GM12873 (cell line): ENCODE data around the gene KIAA1958.

ENCODE experiments used
- CTCF ChIP-seq: IDR thresholded peaks from 2 replicates; pipeline ENCODE4 v1.5.1; 2012; ENCODE audit warnings: low read depth, mild to moderate bottlenecking, moderate library complexity, low read length, control low read depth; ENCODE audit not compliant: insufficient read depth; ENCODE audit errors: missing control alignments

The KIAA1958 gene

GRCh38 chr9:112516769-112517168 lies 30.1 kb downstream of the KIAA1958 start:
- TF ChIP-seq CTCF: no peak

DNA sequence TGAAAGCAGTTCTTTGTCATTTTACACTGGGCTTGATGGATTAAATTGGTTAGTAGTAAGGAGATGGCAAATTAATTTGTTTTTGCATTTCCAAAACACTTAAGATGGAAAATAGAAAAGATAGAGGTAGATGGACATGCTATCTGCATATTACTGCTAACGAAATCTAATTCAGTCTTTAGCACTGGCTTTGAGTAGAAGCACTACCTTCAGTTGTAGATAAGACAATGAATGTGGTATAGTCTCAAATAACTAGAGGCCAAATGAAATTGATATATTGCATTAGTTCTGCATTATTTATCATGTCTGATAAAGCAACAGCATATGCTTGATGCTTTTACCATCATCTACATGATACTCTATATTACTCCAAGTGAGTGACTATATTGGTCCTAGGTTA lies 33.4 kb downstream of the KIAA1958 start:
- TF ChIP-seq CTCF: no peak

DNA sequence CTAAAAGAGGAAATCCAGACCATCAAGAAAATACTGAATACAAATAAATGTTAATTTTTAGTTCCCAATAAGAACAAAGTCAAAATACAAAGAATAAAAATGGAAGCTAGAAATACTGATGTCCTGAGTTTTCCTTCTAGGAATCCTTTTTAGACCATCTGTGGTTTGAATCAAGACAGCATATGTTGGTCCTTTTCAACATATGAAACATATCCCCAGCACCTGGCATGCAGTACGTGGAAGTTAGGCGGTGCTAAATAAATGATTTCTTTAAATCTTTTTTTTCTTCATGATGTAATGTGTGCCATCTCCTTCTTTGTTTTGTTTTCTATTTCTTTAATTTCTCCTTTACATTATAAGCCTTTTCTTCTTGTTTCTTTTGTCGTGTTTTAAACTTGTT lies 34.0 kb downstream of the KIAA1958 start:
- no peak for TF ChIP-seq CTCF

DNA sequence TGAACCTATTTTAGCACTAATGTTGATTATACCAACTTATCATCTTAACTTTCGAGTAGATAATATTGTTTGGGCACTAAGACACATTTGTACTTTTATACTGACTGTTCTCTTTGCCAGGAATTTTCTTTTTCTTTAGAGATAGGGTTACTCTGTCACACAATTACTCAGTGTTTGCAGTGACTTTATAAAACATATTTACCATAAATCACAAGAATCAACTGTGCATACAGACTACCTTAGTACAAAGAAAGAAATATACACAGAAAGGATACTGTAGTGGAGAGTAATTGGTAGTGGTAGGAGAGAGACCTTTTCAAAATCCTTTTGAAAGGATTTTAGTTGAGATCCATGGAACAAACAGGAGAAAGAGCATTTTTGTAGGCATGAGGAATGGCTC lies 40.3 kb downstream of the KIAA1958 start:
- TF ChIP-seq CTCF: no peak

DNA sequence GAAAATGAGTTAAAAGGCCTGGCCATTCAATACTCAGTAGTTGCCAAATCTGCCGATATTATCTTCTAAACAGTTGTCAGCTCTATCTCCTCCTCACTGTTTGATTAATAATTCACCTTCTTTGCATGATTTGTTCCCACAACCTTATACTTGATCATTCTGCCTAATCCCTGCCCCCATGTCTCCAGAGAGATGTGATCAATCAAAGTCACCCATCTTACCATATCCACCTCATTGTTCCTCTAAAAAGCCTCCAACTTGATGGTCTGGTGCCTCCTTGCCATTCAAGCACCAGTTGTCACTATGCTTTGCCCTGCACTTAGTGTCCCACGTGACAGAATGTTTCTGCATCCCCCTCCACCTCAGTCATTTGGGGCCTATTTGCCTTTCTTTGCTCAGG lies 41.3 kb downstream of the KIAA1958 start:
- no peak for TF ChIP-seq CTCF

DNA sequence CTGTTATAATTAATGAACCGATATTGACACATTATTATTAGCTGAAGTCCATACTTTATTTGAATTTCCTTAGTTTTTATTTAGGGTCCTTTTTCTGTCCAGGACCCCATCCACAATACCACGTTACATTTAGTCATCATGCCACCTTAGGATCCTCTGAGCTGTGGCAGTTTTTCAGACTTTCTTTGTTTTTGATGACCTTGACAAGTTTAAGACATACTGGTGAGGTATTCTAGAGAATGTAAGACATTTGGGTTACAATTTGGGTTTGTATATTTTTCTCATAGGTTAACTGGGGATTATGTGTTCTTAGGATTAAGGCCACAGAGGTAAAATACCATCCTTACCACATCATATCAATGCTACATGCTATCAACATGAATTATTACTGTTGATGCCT lies 42.7 kb downstream of the KIAA1958 start:
- TF ChIP-seq CTCF: no peak

- no peak for TF ChIP-seq CTCF
These were observed 44.2 kb downstream of the KIAA1958 start for GRCh38 chr9:112530751-112531205.

- TF ChIP-seq CTCF: no peak
These were observed 45.1 kb downstream of the KIAA1958 start for GRCh38 chr9:112531666-112532282.
